GM12878 (cell line): Measurements from ENCODE around the gene NPEPPS. TPM values are rescaled to one million over a fixed set of nuclear protein-coding genes. Genes with fewer than 3 reads are reported as not detected.

Source experiments
- ATAC-seq: fragments of 200-7000 bp; cut with Tn5 transposase; 3 replicates; pipeline ENCODE4 v1.9.1; 2020; ENCODE audit warnings: mild to moderate bottlenecking, moderate library complexity
- BruUV-seq: library from RNA; stranded (reverse); fragments of 400-500 nt; replicated peaks from 2 replicates; lab custom pipeline; 2021; lab: Mats Ljungman, UMichigan
- CTCF ChIA-PET: fragments of 300-600 bp; sonication (Branson Sonifier 250); formaldehyde crosslinking; extraction: SDS; loops from one replicate; lab custom pipeline; 2021; ENCODE audit warnings: inconsistent platforms; lab: Yijun Ruan, JAX
- POLR2A ChIA-PET: fragments of 350-600 bp; formaldehyde crosslinking; extraction: SDS; loops from one replicate; lab custom pipeline; 2021; ENCODE audit warnings: inconsistent platforms; lab: Charles Lee
- RAD21 ChIA-PET: fragments of 300-600 bp; sonication (Branson Sonifier 250); formaldehyde crosslinking; loops from one replicate; lab custom pipeline; 2023; ENCODE audit warnings: antibody characterized with exemption; ENCODE audit not compliant: unreplicated experiment; lab: Charles Lee
- SMC1A ChIA-PET: fragments of 300-600 bp; sonication (Branson Sonifier 250); formaldehyde crosslinking; loops from one replicate; lab custom pipeline; 2023; ENCODE audit not compliant: unreplicated experiment, uncharacterized antibody; lab: Charles Lee
- DNase-seq: peaks from one replicate; pipeline ENCODE4 v3.0.0-alpha.2; 2011; ENCODE audit warnings: low read depth, low spot score
- FAIRE-seq: peaks from 3 replicates; lab custom pipeline; 2011; peaks lifted over from hg19 to GRCh38; lab: Jason Lieb, UNC
- H2AFZ ChIP-seq: 2 replicates; pipeline ENCODE4 v1.6.0; 2011; ENCODE audit warnings: low read depth, low read length, control low read depth; ENCODE audit not compliant: control insufficient read depth
- H3K27ac ChIP-seq: 2 replicates; pipeline ENCODE4 v1.5.1; 2011; ENCODE audit warnings: control low read depth; ENCODE audit not compliant: control insufficient read depth, insufficient read depth
- H3K27me3 ChIP-seq, 2 experiments: replicated peaks in 1 of 2; 2 replicates each; pipeline versions ENCODE4 v1.6.0 to v1.6.1; 2011; ENCODE audit warnings: low read length in 1 of 2; ENCODE audit not compliant: control insufficient read depth in 2 of 2, insufficient read depth in 2 of 2
- H3K36me3 ChIP-seq, 2 experiments: 2 replicates each; pipeline ENCODE4 v1.5.1; 2011; ENCODE audit warnings: low read length in 1 of 2; ENCODE audit not compliant: control insufficient read depth in 2 of 2, insufficient read depth in 2 of 2
- H3K4me1 ChIP-seq: 2 replicates; pipeline ENCODE4 v1.6.1; 2011; ENCODE audit warnings: mild to moderate bottlenecking, low read length, moderate library complexity, mixed read lengths; ENCODE audit not compliant: control insufficient read depth, insufficient read depth
- H3K4me2 ChIP-seq: 2 replicates; pipeline ENCODE4 v1.6.0; 2011; ENCODE audit warnings: control low read depth; ENCODE audit not compliant: control insufficient read depth, insufficient read depth
- H3K4me3 ChIP-seq: fragments of 200-600 bp; sonication (generic); 2 replicates; pipeline ENCODE4 v1.5.1; 2016
- H3K79me2 ChIP-seq: 2 replicates; pipeline ENCODE4 v1.6.0; 2011; ENCODE audit warnings: low read length; ENCODE audit not compliant: control insufficient read depth, insufficient read depth
- H3K9ac ChIP-seq: 2 replicates; pipeline ENCODE4 v1.8.0; 2011; ENCODE audit warnings: low read length, control low read depth, mixed read lengths; ENCODE audit not compliant: control insufficient read depth, insufficient read depth
- H3K9me3 ChIP-seq: replicated peaks from 3 replicates; pipeline ENCODE4 v1.5.1; 2011; ENCODE audit warnings: mild to moderate bottlenecking, low read length; ENCODE audit not compliant: control insufficient read depth, insufficient read depth
- H4K20me1 ChIP-seq: 2 replicates; pipeline ENCODE4 v1.6.0; 2011; ENCODE audit not compliant: control insufficient read depth, insufficient read depth
- ATF3 ChIP-seq: IDR thresholded peaks from 2 replicates; pipeline ENCODE4 v1.6.1; 2011; ENCODE audit warnings: low read depth, mild to moderate bottlenecking, low read length, moderate library complexity, borderline replicate concordance; ENCODE audit errors: extremely low read depth
- BRCA1 ChIP-seq: IDR thresholded peaks from 2 replicates; pipeline ENCODE4 v1.6.1; 2011; ENCODE audit warnings: low read depth, low read length, improper control_type of control experiment
- CBX3 ChIP-seq: fragments of 200-600 bp; sonication (generic); IDR thresholded peaks from 2 replicates; pipeline ENCODE4 v1.6.1; 2016; ENCODE audit warnings: low read depth, borderline replicate concordance
- CEBPB ChIP-seq, 2 experiments: fragments of 150-350 bp in 1 of 2; IDR thresholded peaks; 2 replicates each; pipeline ENCODE4 v1.6.1; 2012 to 2014; ENCODE audit warnings: low read depth in 2 of 2, low read length in 2 of 2, borderline replicate concordance in 1 of 2, inconsistent platforms in 1 of 2
- HDAC6 ChIP-seq: fragments of 200-600 bp; sonication (generic); IDR thresholded peaks from one replicate; pipeline ENCODE4 v1.8.0; 2017; ENCODE audit warnings: antibody characterized with exemption; ENCODE audit not compliant: unreplicated experiment
- HDGF ChIP-seq: fragments of 450-650 bp; IDR thresholded peaks from 2 replicates; pipeline ENCODE4 v1.6.1; 2016; ENCODE audit warnings: antibody characterized with exemption
- KDM1A ChIP-seq: fragments of 200-600 bp; sonication (generic); IDR thresholded peaks from 2 replicates; pipeline ENCODE4 v1.6.1; 2016; ENCODE audit warnings: borderline replicate concordance
- SKIL ChIP-seq: fragments of 450-650 bp; IDR thresholded peaks from 2 replicates; pipeline ENCODE4 v1.6.1; 2017; ENCODE audit warnings: mild to moderate bottlenecking, low read depth, inconsistent platforms; ENCODE audit not compliant: poor library complexity, severe bottlenecking
- ZNF687 ChIP-seq: fragments of 450-650 bp; IDR thresholded peaks from 2 replicates; pipeline ENCODE4 v1.6.1; 2017; ENCODE audit warnings: mild to moderate bottlenecking, moderate library complexity
- WGBS: methylation state at CpG from one replicate; pipeline ENCODE4 v1.1.6; 2016; ENCODE audit warnings: low lambda C conversion rate; ENCODE audit not compliant: insufficient replicate concordance, insufficient coverage; ENCODE audit errors: missing lambda C conversion rate; 5-methylcytosine and 5-hydroxymethylcytosine counted together
- in situ Hi-C: fragments of 300-500 bp; cut with MboI; formaldehyde crosslinking; loops from 9 replicates; pipeline ENCODE4 v1.14.3; 2018; ENCODE audit warnings: mixed read lengths
- intact Hi-C: fragments of 100-400 bp; cut with micrococcal nuclease; formaldehyde crosslinking; loops from one replicate; pipeline ENCODE4 v1.14.2; 2022; ENCODE audit not compliant: unreplicated experiment
- polyA plus RNA-seq, 11 experiments: library from polyadenylated mRNA; depleted of rRNA in 4 of 11; unstranded in 6 of 11; stranded (reverse) in 5 of 11; fragments of >200 nt; fragmentation: Nextera tagmentation in 4 of 11; fragmentation: Illumina TruSeq in 1 of 11; extraction: Ambion mirVana in 4 of 11; extraction: Trizol in 1 of 11; gene quantifications; 1 replicate in 1 of 11; 2 replicates in 10 of 11; pipeline versions ENCODE4 v1.2.1 to v1.2.3, GENCODE V29; 2011 to 2016; ENCODE audit warnings: inconsistent platforms in 2 of 11, missing spikeins in 2 of 11, low read depth in 1 of 11
- total RNA-seq, 4 experiments: library from RNA; depleted of rRNA in 3 of 4; stranded (reverse); fragments of >200 nt in 3 of 4; fragmentation: Illumina TruSeq in 1 of 4; extraction: Trizol in 1 of 4; gene quantifications; 2 replicates each; pipeline versions ENCODE4 v1.2.1 to v1.2.3, GENCODE V29; 2013 to 2021

The NPEPPS gene
- total and polyA plus RNA-seq, 10 of the 15 experiments (the other 5 are each of a cell fraction or from before 2014, with no cell fraction given) = 25.8 to 214 (median 64.6) TPM

DNA sequence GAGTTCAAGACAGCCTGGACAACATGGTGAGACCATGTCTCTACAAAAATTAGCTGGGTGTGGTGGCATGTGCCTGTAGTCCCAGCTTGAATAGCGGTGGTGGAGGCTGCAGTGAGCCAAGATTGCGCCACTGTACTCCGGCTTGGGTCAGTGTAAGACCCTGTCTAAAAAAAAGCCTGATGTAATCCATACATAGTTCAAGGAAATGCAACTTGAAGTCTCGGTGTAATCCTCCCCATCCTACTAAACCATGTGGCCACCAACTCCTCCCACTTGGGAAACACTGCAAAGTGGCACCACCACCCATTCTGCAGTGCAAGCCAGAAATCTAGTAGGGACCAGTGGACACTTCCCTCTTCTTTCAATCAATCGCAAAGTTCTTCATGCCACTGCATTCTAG is 113.4 kb downstream of the NPEPPS start:
- Histone ChIP-seq H3K36me3 (no peaks in the 10 kb centered on the region), H3K4me2 (no peak overlapping the region), H3K4me1 (peaks cover 16% of the 10 kb centered on the region), H2AFZ (no peak overlapping the region), H3K27me3 (no peaks in the 10 kb centered on the region), H3K27ac (no peak overlapping the region), H4K20me1 (no peaks in the 10 kb centered on the region), H3K4me3 (no peak overlapping the region), H3K9ac (no peak overlapping the region), H3K9me3 (no peaks in the 10 kb centered on the region), H3K79me2 (peaks cover 7% of the 10 kb centered on the region)
- TF ChIP-seq KDM1A (no peak), CBX3 (no peak), SKIL (no peak), HDGF (no peak), BRCA1 (no peak), CEBPB (IDR thresholded peaks at IDR 0.05; ENCODE audit: borderline replicate concordance in 1 of 2, low read depth in 2 of 2, low read length in 2 of 2) (no peak), ATF3 (no peak), ZNF687 (no peak), HDAC6 (no peak)
- ChIA-PET POLR2A (no interaction called here), RAD21 (no interaction called here), SMC1A (interaction anchor here (1.3 kb wide), 1 partner anchor 15 kb away, joined by 4 read pairs; no protein-coding TSS in a partner anchor), CTCF (interaction anchor here (2.1 kb wide), 1 partner anchor 20 kb away, joined by 7 read pairs; no protein-coding TSS in a partner anchor)
- DNase-seq (no peak), FAIRE-seq (no peak), ATAC-seq (no peak)
- BruUV-seq = no TSS peak
- in situ Hi-C loops (no loop called here), intact Hi-C loops (no loop called here)
- 100% methylated on average over 5 of the region's 5 CpGs for WGBS
